ENCODE data around the gene GLTPD2.

DNA sequence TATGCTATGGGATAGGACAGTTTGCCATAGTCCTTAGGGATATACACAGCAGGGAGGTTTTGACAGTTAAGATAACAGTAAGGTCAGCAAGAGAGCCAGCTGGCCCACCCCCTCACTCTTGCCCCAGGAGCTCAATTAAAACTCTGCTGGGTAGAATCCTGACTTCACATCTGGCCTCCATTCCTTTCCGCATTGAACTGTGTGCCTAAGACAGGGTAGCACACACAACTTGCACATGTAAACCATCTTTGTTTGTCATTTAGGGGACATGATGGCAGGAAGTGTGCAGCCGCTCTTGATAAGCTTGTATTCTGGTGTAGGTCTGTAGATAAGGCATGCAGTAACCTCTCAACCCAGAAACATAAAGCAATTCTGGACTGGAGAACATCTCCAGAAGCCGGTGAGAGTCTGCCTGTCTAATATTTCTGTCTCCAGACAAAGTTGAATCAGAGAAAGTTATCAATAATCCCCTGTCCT, 49.6 kb downstream of the GLTPD2 start:
- TF ChIP-seq, protein P1, sequence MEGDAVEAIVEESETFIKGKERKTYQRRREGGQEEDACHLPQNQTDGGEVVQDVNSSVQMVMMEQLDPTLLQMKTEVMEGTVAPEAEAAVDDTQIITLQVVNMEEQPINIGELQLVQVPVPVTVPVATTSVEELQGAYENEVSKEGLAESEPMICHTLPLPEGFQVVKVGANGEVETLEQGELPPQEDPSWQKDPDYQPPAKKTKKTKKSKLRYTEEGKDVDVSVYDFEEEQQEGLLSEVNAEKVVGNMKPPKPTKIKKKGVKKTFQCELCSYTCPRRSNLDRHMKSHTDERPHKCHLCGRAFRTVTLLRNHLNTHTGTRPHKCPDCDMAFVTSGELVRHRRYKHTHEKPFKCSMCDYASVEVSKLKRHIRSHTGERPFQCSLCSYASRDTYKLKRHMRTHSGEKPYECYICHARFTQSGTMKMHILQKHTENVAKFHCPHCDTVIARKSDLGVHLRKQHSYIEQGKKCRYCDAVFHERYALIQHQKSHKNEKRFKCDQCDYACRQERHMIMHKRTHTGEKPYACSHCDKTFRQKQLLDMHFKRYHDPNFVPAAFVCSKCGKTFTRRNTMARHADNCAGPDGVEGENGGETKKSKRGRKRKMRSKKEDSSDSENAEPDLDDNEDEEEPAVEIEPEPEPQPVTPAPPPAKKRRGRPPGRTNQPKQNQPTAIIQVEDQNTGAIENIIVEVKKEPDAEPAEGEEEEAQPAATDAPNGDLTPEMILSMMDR (conservative IDR thresholded peaks at IDR 0.05; ENCODE audit: low read depth in 2 of 2): no peak
- TF ChIP-seq EZH2 (IDR thresholded peaks at IDR 0.05; ENCODE audit: low read depth, unreplicated experiment) (no peak), POLR2AphosphoS5 (IDR thresholded peaks at IDR 0.05; ENCODE audit: low read depth) (no peak), CREB1 (CRISPR knock-in tag; IDR thresholded peaks at IDR 0.05; ENCODE audit: low read depth) (no peak), EZH2phosphoT487 (IDR thresholded peaks at IDR 0.05; ENCODE audit: unreplicated experiment) (no peak), STAT1 (IDR thresholded peaks at IDR 0.05; ENCODE audit: unreplicated experiment) (no peak), JUNB (IDR thresholded peaks at IDR 0.05; ENCODE audit: unreplicated experiment) (no peak), ZNF114 (CRISPR knock-in tag; IDR thresholded peaks at IDR 0.05) (no peak), ZNF331 (CRISPR knock-in tag; IDR thresholded peaks at IDR 0.05; ENCODE audit: low read depth) (no peak), NANOG (IDR thresholded peaks at IDR 0.05; ENCODE audit: borderline replicate concordance) (no peak)
- TF ChIP-seq, protein P2, sequence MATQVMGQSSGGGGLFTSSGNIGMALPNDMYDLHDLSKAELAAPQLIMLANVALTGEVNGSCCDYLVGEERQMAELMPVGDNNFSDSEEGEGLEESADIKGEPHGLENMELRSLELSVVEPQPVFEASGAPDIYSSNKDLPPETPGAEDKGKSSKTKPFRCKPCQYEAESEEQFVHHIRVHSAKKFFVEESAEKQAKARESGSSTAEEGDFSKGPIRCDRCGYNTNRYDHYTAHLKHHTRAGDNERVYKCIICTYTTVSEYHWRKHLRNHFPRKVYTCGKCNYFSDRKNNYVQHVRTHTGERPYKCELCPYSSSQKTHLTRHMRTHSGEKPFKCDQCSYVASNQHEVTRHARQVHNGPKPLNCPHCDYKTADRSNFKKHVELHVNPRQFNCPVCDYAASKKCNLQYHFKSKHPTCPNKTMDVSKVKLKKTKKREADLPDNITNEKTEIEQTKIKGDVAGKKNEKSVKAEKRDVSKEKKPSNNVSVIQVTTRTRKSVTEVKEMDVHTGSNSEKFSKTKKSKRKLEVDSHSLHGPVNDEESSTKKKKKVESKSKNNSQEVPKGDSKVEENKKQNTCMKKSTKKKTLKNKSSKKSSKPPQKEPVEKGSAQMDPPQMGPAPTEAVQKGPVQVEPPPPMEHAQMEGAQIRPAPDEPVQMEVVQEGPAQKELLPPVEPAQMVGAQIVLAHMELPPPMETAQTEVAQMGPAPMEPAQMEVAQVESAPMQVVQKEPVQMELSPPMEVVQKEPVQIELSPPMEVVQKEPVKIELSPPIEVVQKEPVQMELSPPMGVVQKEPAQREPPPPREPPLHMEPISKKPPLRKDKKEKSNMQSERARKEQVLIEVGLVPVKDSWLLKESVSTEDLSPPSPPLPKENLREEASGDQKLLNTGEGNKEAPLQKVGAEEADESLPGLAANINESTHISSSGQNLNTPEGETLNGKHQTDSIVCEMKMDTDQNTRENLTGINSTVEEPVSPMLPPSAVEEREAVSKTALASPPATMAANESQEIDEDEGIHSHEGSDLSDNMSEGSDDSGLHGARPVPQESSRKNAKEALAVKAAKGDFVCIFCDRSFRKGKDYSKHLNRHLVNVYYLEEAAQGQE (IDR thresholded peaks at IDR 0.05; ENCODE audit: unreplicated experiment): no peak
- TF ChIP-seq, protein P3, sequence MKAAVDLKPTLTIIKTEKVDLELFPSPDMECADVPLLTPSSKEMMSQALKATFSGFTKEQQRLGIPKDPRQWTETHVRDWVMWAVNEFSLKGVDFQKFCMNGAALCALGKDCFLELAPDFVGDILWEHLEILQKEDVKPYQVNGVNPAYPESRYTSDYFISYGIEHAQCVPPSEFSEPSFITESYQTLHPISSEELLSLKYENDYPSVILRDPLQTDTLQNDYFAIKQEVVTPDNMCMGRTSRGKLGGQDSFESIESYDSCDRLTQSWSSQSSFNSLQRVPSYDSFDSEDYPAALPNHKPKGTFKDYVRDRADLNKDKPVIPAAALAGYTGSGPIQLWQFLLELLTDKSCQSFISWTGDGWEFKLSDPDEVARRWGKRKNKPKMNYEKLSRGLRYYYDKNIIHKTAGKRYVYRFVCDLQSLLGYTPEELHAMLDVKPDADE (IDR thresholded peaks at IDR 0.05): no peak

Data from GM23338 (cell line).